K562 (cell line): Measurements from ENCODE around the gene SCAMP3. TPM values are rescaled to one million over a fixed set of nuclear protein-coding genes. Genes with fewer than 3 reads are reported as not detected.

Experiments
- CEBPB ChIP-seq: fragments of 450-650 bp; IDR thresholded peaks from 2 replicates; pipeline ENCODE4 v1.6.1; 2016; ENCODE audit warnings: missing genetic modification characterization, missing compliant biosample characterization
- DACH1 ChIP-seq: fragments of 450-650 bp; IDR thresholded peaks from 2 replicates; pipeline ENCODE4 v1.6.1; 2018; ENCODE audit not compliant: partially characterized antibody
- DLX4 ChIP-seq: fragments of 250-450 bp; sonication (Bioruptor Pico); IDR thresholded peaks from 2 replicates; pipeline ENCODE4 v1.6.1; 2021; ENCODE audit warnings: mild to moderate bottlenecking
- E2F1 ChIP-seq: sonication (generic); formaldehyde crosslinking; IDR thresholded peaks from 2 replicates; pipeline ENCODE4 v1.8.1; 2023; ENCODE audit warnings: mild to moderate bottlenecking, missing genetic modification reagents, moderate library complexity
- ELF4 ChIP-seq: fragments of 450-650 bp; formaldehyde crosslinking; IDR thresholded peaks from 2 replicates; pipeline ENCODE4 v1.4.0; 2022; ENCODE audit warnings: missing genetic modification characterization
- FOXK2 ChIP-seq, 2 experiments: fragments of 450-650 bp; IDR thresholded peaks in 1 of 2; conservative IDR thresholded peaks in 1 of 2; 2 replicates each; pipeline ENCODE4 v1.6.1; 2016; ENCODE audit warnings: low read depth in 2 of 2, mild to moderate bottlenecking in 1 of 2
- GABPB1 ChIP-seq: sonication (generic); formaldehyde crosslinking; IDR thresholded peaks from 2 replicates; pipeline ENCODE4 v1.8.0; 2022; ENCODE audit warnings: mild to moderate bottlenecking, missing genetic modification reagents
- HCFC1 ChIP-seq: IDR thresholded peaks from 2 replicates; pipeline ENCODE4 v1.6.1; 2012; ENCODE audit warnings: low read depth, low read length, improper control_type of control experiment
- HDAC8 ChIP-seq: fragments of 450-650 bp; IDR thresholded peaks from 2 replicates; pipeline ENCODE4 v1.6.1; 2016; ENCODE audit warnings: mild to moderate bottlenecking, missing genetic modification characterization, moderate library complexity, missing compliant biosample characterization
- HMG20A ChIP-seq: fragments of 450-650 bp; formaldehyde crosslinking; conservative IDR thresholded peaks from 2 replicates; pipeline ENCODE4 v1.4.0; 2020; ENCODE audit warnings: mild to moderate bottlenecking, mixed read lengths
- HNRNPK ChIP-seq: fragments of 200-400 bp; formaldehyde crosslinking; IDR thresholded peaks from one replicate; pipeline ENCODE4 v1.6.1; 2018; ENCODE audit warnings: mild to moderate bottlenecking, low read depth, low read length; ENCODE audit not compliant: poor library complexity, severe bottlenecking
- MTA3 ChIP-seq: fragments of 450-650 bp; formaldehyde crosslinking; IDR thresholded peaks from 2 replicates; pipeline ENCODE4 v1.6.1; 2017; ENCODE audit warnings: mild to moderate bottlenecking, borderline replicate concordance
- PHTF2 ChIP-seq: fragments of 250-450 bp; sonication (Bioruptor Pico); IDR thresholded peaks from 2 replicates; pipeline ENCODE4 v1.5.0; 2021; ENCODE audit warnings: mild to moderate bottlenecking
- ZNF280A ChIP-seq: fragments of 450-650 bp; IDR thresholded peaks from 2 replicates; pipeline ENCODE4 v1.6.1; 2018; ENCODE audit warnings: mild to moderate bottlenecking, low read depth; ENCODE audit not compliant: partially characterized antibody
- ZNF280B ChIP-seq: fragments of 250-450 bp; sonication (Bioruptor Pico); IDR thresholded peaks from 2 replicates; pipeline ENCODE4 v1.5.1; 2021; ENCODE audit warnings: mild to moderate bottlenecking
- ZNF398 ChIP-seq: fragments of 250-450 bp; sonication (Bioruptor Pico); IDR thresholded peaks from 2 replicates; pipeline ENCODE4 v1.8.0; 2021; ENCODE audit warnings: moderate library complexity, mild to moderate bottlenecking, inconsistent platforms
- ZNF77 ChIP-seq: fragments of 250-450 bp; sonication (Bioruptor Pico); IDR thresholded peaks from 2 replicates; pipeline ENCODE4 v1.5.0; 2020
- polyA plus RNA-seq, 8 experiments: library from polyadenylated mRNA; depleted of rRNA in 4 of 8; stranded (reverse) in 5 of 8; unstranded in 3 of 8; fragments of >200 nt; fragmentation: Nextera tagmentation in 2 of 8; fragmentation: Illumina TruSeq in 1 of 8; extraction: Ambion mirVana in 2 of 8; extraction: Trizol in 1 of 8; gene quantifications; 2 replicates each; pipeline versions ENCODE4 v1.2.1 to v1.2.3, GENCODE V29; 2011 to 2014; ENCODE audit warnings: inconsistent platforms in 1 of 8, missing spikeins in 1 of 8
- total RNA-seq, 7 experiments: library from RNA; depleted of rRNA in 6 of 7; stranded (reverse); fragments of >200 nt in 6 of 7; fragmentation: Illumina TruSeq in 2 of 7; extraction: Trizol in 2 of 7; gene quantifications; 2 replicates each; pipeline versions ENCODE4 v1.2.1 to v1.2.3, GENCODE V29; 2011 to 2021; ENCODE audit warnings: low replicate concordance in 1 of 7
- TF ChIP-seq, protein P1 (sequence below): IDR thresholded peaks from 3 replicates; pipeline ENCODE4 v1.6.1; 2011; ENCODE audit warnings: borderline replicate concordance, mild to moderate bottlenecking, moderate library complexity; ENCODE audit not compliant: insufficient read length; ENCODE audit errors: extremely low read depth

Gene SCAMP3
- total and polyA plus RNA-seq, 9 of the 15 experiments (the other 6 are each of a cell fraction or from before 2014, with no cell fraction given): 14.2 to 131 (median 86.1) TPM

DNA sequence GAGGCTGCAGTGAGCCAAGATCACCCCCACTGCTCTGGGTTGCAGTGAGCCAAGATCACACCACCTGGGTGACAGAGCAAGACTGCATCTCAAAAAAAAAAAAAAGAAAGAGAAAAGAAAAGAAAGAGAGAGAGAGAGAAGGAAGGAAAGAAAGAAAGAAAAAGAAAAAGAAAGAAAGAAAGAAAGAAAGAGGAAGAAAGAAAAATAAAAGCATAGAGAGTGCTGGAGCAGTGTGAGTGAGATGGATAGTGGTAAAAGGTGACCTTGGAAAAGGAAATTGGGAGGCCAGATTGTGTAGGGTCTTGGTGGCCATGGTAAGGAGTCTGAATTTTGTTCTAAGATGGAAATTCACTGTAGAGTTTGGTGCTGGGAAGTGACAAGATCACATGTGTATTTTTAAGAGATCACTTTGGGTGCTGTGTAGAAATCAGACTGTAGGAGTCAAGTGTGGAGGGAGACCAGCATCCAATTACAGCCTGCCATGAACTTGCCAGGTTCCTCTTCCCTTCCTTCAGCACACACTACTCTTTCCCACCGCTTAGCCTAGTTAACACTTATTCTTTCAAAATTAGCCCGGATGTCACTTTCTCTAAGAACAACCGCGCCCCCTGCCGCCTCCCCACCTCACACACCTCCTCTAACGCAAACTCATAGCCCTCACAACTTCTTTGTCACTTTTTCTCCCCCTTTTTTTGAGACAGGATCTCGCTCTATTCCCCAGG lies 35.8 kb downstream of the SCAMP3 start (continued):
- TF ChIP-seq ZNF280A (no peak), HDAC8 (tag) (no peak), ZNF398 (CRISPR knock-in tag) (no peak), DACH1 (peak; percentile 46), DLX4 (CRISPR knock-in tag) (no peak), ZNF280B (no peak), HMG20A (CRISPR knock-in tag) (no peak), ELF4 (CRISPR knock-in tag) (no peak), E2F1 (CRISPR knock-in tag) (no peak), CEBPB (tag) (no peak), GABPB1 (peak; percentile 72), HCFC1 (no peak), ZNF77 (CRISPR knock-in tag) (no peak), HNRNPK (no peak), FOXK2 (conservative IDR thresholded peaks at IDR 0.05 in 1 of 2, IDR thresholded peaks at IDR 0.05 in 1 of 2; ENCODE audit: low read depth in 2 of 2) (peak; percentile 9 to 24; a peak in 1 of 4 replicates), MTA3 (no peak), PHTF2 (CRISPR knock-in tag) (no peak)
- TF ChIP-seq, protein P1, sequence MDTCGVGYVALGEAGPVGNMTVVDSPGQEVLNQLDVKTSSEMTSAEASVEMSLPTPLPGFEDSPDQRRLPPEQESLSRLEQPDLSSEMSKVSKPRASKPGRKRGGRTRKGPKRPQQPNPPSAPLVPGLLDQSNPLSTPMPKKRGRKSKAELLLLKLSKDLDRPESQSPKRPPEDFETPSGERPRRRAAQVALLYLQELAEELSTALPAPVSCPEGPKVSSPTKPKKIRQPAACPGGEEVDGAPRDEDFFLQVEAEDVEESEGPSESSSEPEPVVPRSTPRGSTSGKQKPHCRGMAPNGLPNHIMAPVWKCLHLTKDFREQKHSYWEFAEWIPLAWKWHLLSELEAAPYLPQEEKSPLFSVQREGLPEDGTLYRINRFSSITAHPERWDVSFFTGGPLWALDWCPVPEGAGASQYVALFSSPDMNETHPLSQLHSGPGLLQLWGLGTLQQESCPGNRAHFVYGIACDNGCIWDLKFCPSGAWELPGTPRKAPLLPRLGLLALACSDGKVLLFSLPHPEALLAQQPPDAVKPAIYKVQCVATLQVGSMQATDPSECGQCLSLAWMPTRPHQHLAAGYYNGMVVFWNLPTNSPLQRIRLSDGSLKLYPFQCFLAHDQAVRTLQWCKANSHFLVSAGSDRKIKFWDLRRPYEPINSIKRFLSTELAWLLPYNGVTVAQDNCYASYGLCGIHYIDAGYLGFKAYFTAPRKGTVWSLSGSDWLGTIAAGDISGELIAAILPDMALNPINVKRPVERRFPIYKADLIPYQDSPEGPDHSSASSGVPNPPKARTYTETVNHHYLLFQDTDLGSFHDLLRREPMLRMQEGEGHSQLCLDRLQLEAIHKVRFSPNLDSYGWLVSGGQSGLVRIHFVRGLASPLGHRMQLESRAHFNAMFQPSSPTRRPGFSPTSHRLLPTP: no peak
